Caki2 (cell line): ENCODE results near the gene ALKBH4. TPM values are rescaled to one million over a fixed set of nuclear protein-coding genes. Genes with fewer than 3 reads are reported as not detected.
A peak's percentile ranks its signal among the peaks of the same experiment; 100 is the strongest.
"Not testable (repeated sequence)": the region's sequence is repeated elsewhere in the genome, so short reads cannot be mapped to it uniquely, and the experiment has no call there.

Source experiments
- DNase-seq: peaks from one replicate; pipeline ENCODE4 v3.0.0-alpha.2; 2015; ENCODE audit warnings: low read depth
- in situ Hi-C: cut with HindIII; loops from 2 replicates; pipeline ENCODE4 v1.10.0; 2016; ENCODE audit warnings: low sequenced_read_pairs, low pct_unique_long_range_greater_than_20kb, mixed read lengths
- total RNA-seq: library from RNA; depleted of rRNA; stranded (reverse); fragments of >200 nt; shearing (Covaris generic); gene quantifications from 2 replicates; pipeline ENCODE4 v1.2.3, GENCODE V29; 2014; ENCODE audit warnings: low replicate concordance

Gene ALKBH4
- total RNA-seq, 1 experiment from 2014 or later, result 15.6 TPM

- in situ Hi-C loops, DNase-seq: not testable (repeated sequence)
These were observed 15.4 kb upstream of the ALKBH4 start for GRCh38 chr7:102479982-102480637.

GRCh38 chr7:102479209-102479584, 14.5 kb upstream of the ALKBH4 start:
- DNase-seq, in situ Hi-C loops: not testable (repeated sequence)

- in situ Hi-C loops, result not testable (repeated sequence)
- peak; percentile 48 for DNase-seq
These were observed 13.9 kb upstream of the ALKBH4 start, which contains the start of gene POLR2J for GRCh38 chr7:102478314-102479208. Gene POLR2J, minus strand, starts transcription at chr7:102478922. Its CDS starts 62 bp downstream, at chr7:102478860.

GRCh38 chr7:102474736-102475435, 10.2 kb upstream of the ALKBH4 start:
- in situ Hi-C loops, DNase-seq: not testable (repeated sequence)

GRCh38 chr7:102474116-102474515, 9.5 kb upstream of the ALKBH4 start:
- DNase-seq, in situ Hi-C loops: not testable (repeated sequence)

- in situ Hi-C loops, result no loop called here
- DNase-seq, result no peak
These were observed 8.8 kb upstream of the ALKBH4 start for GRCh38 chr7:102473271-102473991.

GRCh38 chr7:102472126-102473041, 7.7 kb upstream of the ALKBH4 start:
- in situ Hi-C loops, result no loop called here
- no peak for DNase-seq

- in situ Hi-C loops, result no loop called here
- no peak for DNase-seq
These were observed 7.1 kb upstream of the ALKBH4 start for GRCh38 chr7:102471791-102472125.

- in situ Hi-C loops, result no loop called here
- no peak for DNase-seq
These were observed 5.5 kb upstream of the ALKBH4 start for GRCh38 chr7:102469972-102470825.

GRCh38 chr7:102469351-102469971, 4.8 kb upstream of the ALKBH4 start:
- DNase-seq, result no peak
- in situ Hi-C loops, result no loop called here

- in situ Hi-C loops, result no loop called here
- no peak for DNase-seq
These were observed 4.1 kb upstream of the ALKBH4 start for GRCh38 chr7:102468478-102469350.

- no peak for DNase-seq
- in situ Hi-C loops, result no loop called here
These were observed 3.2 kb upstream of the ALKBH4 start for GRCh38 chr7:102467581-102468477.

- DNase-seq, result no peak
- in situ Hi-C loops, result no loop called here
These were observed 1.4 kb upstream of the ALKBH4 start for GRCh38 chr7:102466097-102466496.

- in situ Hi-C loops, result no loop called here
- DNase-seq, result no peak
These were observed 654 bp downstream of the ALKBH4 start for GRCh38 chr7:102463841-102464576.
